ENCODE data around the gene HCN2.
"Not testable (repeated sequence)": the region's sequence is repeated elsewhere in the genome, so short reads cannot be mapped to it uniquely, and the experiment has no call there.

HCN2 gene

GRCh38 chr19:622666-623065, 33.0 kb downstream of the HCN2 start:
- DNase-seq = no peak

- DNase-seq = no peak
Measured at GRCh38 chr19:623175-623916, 33.7 kb downstream of the HCN2 start.

- no peak for DNase-seq
Measured at GRCh38 chr19:623974-624373, 34.3 kb downstream of the HCN2 start.

- DNase-seq = no peak
Measured at GRCh38 chr19:624433-625109, 34.9 kb downstream of the HCN2 start.

GRCh38 chr19:625257-625656, 35.6 kb downstream of the HCN2 start:
- DNase-seq = no peak

GRCh38 chr19:626566-626965, 36.9 kb downstream of the HCN2 start:
- not testable (repeated sequence) for DNase-seq

GRCh38 chr19:628168-628567, 38.5 kb downstream of the HCN2 start:
- no peak for DNase-seq

GRCh38 chr19:629515-629914, 39.8 kb downstream of the HCN2 start:
- DNase-seq = not testable (repeated sequence)

- DNase-seq = no peak
Measured at GRCh38 chr19:629961-630714, 40.5 kb downstream of the HCN2 start.

GRCh38 chr19:632579-633067, 42.9 kb downstream of the HCN2 start:
- no peak for DNase-seq

- peak; percentile 97 for DNase-seq
Measured at GRCh38 chr19:633068-633785, 43.5 kb downstream of the HCN2 start, which contains the start of gene POLRMT. Gene POLRMT (minus strand): TSS chr19:633537. CDS start chr19:633512, 25 bp downstream.

- no peak for DNase-seq
Measured at GRCh38 chr19:633786-634639, 44.3 kb downstream of the HCN2 start.

- no peak for DNase-seq
Measured at GRCh38 chr19:634975-635652, 45.4 kb downstream of the HCN2 start.

- no peak for DNase-seq
Measured at GRCh38 chr19:638906-639252, 49.2 kb downstream of the HCN2 start.

GRCh38 chr19:639253-640160, 49.8 kb downstream of the HCN2 start, which contains the start of gene FGF22:
Gene FGF22 (plus strand): TSS chr19:639879. CDS start chr19:639926, 47 bp downstream.
- peak; percentile 73 for DNase-seq

- no peak for DNase-seq
Measured at GRCh38 chr19:640161-640558, 50.5 kb downstream of the HCN2 start.

- DNase-seq = no peak
Measured at GRCh38 chr19:640606-641189, 51.0 kb downstream of the HCN2 start.

GRCh38 chr19:641702-642101, 52.0 kb downstream of the HCN2 start:
- no peak for DNase-seq

Measured in NCI-H446 treated with DMSO at 0.1 percent for 48 hours (cell line).